Measurements from ENCODE around the gene CFTR.

- TF ChIP-seq CTCF (tag by site-specific recombination; IDR thresholded peaks at IDR 0.05) (no peak), ZNF302 (tag by site-specific recombination; IDR thresholded peaks at IDR 0.05; ENCODE audit: low read depth) (no peak), YY1 (tag by site-specific recombination; IDR thresholded peaks at IDR 0.05) (no peak), BCL11A (tag by site-specific recombination; IDR thresholded peaks at IDR 0.05; ENCODE audit: low read depth) (no peak), ZNF600 (tag by site-specific recombination; IDR thresholded peaks at IDR 0.05) (no peak), ZNF664 (tag by site-specific recombination; IDR thresholded peaks at IDR 0.05) (no peak), ZNF324 (tag by site-specific recombination; IDR thresholded peaks at IDR 0.05) (no peak), ZNF274 (IDR thresholded peaks at IDR 0.05; ENCODE audit: low read length) (no peak), ZNF274 (tag by site-specific recombination; IDR thresholded peaks at IDR 0.05; ENCODE audit: borderline replicate concordance) (no peak), ZBTB49 (tag by site-specific recombination; IDR thresholded peaks at IDR 0.05; ENCODE audit: low read depth) (no peak), GLIS1 (tag by site-specific recombination; IDR thresholded peaks at IDR 0.05) (no peak)
Measured at GRCh38 chr7:117619681-117620080, 139.9 kb downstream of the CFTR start.
